GM19397 (cell line): ENCODE results near the gene AP2A2.

Experiments used
- ATAC-seq: cut with Tn5 transposase; IDR thresholded peaks from one replicate; pipeline ENCODE4 v1.9.1; 2021; ENCODE audit warnings: mild to moderate bottlenecking, moderate library complexity; ENCODE audit not compliant: unreplicated experiment

The AP2A2 gene

DNA sequence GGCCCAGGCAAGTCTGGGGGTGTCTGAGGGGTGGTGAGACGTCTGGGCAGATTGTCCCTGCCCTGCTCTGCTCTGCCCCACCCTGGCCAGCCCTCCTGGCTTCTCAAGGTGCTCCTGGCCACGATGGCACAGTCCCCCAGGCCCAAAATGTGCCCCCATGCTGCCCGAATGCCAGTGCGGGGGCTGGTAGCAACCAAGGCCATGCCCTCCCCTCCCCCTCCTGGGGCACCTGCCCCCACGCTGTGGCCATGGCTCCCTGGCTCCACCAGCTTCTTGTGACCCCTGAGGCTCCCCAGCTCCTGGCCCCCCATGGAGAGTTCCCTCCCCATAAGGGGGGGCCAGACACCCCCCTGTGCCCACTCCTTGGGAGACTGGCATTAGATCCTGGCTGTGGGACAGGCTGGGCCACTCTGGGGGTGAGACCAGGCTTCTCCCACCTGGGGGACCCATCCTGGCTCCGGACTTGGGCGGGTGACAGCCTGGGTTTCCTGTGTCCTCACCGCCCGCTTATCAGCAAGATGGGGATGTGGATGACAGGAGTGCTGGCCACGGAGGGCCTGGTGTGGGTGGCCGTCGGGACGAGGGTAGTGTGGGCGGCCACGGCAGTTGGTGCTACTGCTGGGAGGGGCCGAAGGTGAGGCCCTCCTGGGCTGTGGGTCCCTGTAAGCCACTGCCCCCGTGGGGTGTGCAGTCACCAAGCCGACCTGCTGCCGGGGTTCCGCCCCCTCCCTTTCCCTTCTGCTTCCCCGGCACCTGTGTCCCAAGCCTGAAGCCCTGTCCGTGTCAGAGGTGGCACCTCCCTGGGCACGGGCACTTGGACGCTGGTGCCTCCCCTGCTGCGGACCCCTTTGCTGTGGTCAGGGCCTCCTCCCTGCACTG is 126.7 kb downstream of the AP2A2 start:
- no peak for ATAC-seq

DNA sequence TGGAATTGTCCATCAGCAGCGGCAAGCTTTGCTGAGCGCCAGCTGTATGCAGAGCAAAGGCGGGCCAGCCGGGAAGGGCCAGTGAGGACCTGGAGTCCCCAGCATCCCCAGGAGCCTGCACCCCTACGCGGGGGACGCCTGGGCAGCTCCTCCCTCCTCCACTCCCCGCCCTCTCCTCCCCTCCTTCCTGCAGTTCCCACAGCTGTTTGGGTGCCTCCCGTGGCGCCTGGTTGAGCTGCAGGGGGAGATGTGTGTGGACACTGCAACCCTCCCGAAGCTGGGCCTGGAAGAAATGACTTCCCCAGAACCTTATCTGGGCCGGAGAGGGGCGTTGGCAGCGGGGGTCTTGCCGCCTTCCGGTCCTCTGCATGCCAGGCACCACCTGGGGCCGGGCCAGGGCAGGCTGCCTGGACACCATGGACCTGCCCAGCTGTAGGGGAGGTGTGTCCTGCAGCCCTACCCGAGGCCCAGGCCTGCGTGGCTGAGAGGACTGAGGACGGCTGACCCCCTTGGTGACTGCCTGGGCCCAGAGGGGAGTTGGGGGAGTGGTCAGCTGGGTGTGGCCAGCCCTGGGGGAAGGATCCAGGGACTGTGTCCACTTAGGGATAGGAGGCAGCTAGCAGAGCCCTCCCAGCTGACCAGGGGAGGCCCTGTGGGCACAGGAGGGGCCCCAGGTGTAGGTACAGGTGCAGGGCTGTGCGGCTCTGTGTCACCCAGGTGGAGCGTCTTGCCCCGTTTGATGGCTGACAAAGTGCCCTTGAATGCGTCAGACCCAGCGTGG is 127.6 kb downstream of the AP2A2 start:
- ATAC-seq, result no peak

DNA sequence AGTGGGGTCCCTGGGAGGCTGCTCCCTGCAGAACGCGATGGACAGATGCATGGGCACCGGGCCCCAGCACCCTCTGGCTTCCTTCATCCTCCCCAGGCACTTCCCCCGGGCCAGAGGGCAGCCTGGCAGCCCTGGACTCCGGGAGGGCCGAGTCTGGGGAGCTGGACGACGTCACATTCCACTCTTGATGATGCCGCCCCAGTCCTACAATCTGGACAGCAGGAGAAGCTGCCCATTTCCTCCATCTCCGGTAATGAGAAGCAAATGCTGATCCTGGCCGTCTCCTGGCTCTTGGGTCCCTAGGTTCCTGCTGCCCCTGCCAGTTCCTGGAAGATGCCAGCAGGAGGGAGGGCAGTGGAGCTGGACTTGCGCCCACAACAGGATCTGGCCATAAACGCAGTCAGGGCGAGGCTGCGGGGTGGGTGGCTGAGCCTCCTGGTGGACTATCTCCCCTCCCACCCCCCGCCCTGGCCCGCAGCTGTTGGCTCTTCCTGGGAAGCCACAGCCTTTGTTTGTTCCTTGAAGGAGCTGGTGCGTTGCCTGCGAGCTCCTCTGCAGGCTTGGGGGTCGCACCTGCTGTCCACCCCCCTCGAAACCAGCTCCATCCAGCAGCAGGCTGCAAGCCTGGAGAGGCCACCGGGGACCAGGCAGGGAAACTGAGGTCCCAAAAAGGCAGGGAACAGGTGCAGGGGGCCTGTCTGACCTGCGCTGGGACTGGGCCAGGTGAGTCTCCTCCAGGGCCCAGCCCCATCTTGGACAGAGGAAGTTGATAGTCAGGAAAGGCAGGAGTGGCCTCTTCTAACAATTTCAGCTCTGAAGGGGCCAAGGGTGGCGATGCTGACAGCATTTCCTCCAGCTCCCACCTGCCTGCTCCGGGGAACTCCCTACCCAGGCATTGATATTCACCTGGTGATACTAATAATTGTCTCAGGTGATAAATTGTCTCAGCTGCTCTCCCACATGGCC is 128.8 kb downstream of the AP2A2 start:
- ATAC-seq, result no peak

DNA sequence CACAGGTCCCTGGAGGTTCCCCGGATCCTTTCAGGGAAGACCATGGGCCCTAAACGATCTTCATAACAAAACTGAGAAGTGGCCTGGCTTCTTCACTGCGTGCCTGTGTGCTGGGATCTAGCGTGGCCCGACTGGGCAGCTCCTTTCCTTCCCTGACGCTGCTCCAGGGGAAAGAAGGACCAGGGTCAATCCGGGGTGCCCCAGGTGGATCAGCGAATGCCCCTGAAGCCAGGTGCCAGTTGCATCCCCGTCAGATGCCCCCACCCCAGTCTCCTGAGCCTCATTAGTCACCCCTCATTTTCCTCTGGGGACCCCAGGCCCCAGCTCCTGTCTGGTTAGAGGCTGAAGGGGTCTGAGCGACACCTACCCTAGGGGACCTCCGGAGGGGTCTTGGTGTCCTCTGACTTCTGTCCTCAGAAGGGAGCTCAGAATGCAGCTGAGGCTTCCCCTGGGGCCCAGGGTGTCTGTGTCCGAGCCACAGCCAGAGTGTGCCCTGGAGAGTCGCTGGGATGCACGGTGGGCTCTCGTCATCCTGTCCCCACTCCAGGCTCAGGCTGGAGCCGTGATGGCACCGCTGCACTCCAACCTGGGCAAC is 129.5 kb downstream of the AP2A2 start:
- ATAC-seq, result no peak

DNA sequence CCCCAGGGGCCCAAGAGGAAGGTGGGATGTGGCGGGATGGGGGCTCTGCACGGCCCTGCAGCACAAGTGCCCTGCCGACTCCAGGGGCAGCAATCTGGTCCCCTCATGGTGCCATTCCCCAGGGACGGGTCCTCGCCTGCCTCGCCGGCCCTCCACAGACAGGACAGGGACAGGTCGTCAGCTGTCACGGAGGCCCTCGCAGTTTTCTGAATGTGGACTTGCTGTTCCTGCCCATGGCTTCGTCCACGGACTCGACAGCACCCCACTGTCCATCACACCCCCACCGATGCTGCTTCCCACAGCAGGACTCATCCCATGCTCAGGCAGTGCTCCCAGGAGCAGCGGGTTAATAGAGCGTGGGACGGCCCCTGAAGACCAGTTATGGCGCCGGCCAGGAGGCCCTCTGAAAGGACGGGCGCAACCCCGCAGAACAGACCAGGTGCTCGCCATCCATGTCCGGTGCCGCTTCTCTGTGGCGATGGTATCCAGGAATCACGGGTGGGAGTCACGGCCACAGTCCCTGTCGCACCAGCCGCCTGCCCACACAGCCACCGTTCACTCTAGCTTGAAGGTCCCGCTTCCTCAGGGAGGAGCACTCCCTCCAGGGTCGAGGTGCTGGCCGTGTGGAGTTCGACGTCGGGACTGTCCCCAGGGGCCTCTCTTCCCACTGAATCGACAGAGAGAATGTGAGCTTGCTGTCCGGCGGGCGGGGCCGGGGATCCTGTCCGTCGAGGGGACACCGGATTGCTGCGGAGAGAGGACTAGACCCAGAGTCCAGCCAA is 130.5 kb downstream of the AP2A2 start:
- no peak for ATAC-seq

DNA sequence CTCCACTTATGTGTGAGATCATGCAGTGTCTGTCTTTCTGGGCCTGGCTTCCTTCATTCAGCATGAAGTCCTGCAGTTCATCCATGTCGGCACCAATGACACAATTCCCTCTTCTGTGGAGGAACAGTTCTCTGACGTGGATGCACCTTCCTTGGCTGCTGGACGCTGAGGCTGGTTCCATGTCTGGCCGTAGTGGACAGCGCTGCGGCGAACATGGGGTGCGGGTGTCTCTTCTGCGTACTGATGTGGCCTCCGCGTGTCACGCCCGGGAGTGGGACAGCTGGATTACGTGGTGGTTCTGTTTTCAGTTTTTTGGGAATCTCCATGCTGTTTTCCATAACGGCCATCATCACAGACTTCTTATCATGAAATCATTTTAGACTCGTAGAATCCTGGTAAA is 132.1 kb downstream of the AP2A2 start:
- ATAC-seq, result no peak

DNA sequence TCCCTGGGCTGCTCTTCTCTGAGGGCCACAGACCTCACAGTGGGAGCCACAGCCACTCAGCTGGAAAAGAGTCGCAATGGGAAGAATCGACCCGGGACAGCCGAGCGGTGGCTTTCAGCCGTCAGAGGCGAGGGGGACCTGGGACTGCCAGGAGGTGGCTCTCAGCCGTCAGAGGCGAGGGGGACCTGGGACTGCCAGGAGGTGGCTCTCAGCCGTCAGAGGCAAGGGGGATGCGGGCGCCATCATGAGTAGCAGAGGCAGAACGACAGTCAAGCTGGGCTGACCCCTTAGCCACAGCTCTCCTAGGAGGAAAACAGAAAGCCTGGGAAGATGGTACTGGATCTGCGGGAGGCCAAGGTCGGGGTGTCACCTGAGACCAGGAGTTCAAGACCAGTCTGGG is 134.1 kb downstream of the AP2A2 start:
- no peak for ATAC-seq

DNA sequence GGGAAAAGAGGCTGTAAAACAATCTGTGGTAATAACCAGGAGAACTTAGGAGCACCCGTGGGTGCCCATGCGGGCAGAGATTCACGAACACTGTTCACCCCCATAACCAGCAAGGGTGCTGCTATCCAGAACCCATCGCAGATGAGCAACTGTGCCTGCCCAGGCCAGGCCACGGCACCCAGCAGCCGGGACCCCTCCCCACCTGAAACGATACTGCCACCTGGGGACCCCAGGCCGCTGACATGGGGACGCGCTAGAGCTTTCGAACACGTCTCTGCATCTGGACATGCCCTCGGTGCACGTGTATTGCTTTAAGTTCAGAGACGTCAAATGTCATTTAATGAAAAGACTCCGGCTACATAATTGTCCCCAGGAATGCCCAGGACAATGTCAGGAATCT is 134.7 kb downstream of the AP2A2 start:
- no peak for ATAC-seq

DNA sequence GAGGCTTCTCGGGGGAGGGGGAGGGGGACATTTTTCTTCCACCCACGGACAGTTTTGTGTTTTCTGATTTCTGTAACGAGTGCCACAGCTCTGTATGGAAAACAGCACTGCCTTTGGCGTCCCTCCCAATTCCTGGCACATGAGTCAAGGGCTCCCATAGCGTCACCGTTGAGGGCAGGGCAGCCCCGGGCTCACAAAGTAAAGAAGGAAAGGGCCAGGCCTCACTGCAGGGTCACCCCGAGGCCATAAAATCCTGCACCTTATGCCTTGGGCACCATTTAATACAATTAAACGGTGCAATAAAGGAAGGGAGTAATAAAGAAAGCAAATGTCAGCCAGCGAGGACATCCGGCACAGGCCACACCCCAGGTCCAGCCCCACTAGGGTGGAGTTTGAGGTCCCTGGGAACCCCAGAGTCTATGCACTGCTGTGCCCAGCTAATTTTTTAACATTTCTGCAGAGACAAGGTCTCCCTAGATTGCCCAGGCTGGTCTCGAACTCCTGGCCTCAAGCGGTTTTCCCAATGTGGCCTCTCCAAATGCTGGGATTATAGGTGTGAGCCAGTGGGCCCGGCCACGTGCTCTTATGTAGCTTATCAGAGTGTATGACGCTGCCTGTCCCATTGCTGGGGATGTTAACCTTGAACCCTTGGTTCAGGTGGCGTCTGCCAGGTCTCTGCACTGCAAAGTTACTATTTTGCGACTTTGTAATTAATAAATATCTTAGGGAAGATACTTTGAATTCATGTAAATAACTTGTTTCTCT is 135.4 kb downstream of the AP2A2 start:
- no peak for ATAC-seq
